ENCODE results near the gene HCN2. TPM values are rescaled to one million over a fixed set of nuclear protein-coding genes. Genes with fewer than 3 reads are reported as not detected.

Gene HCN2
- total and polyA plus RNA-seq, 10 of the 15 experiments (the other 5 are each of a cell fraction or from before 2014, with no cell fraction given), result 0.01 to 0.54 (median 0.08) TPM; not detected in 4

GRCh38 chr19:624433-625109 is 34.9 kb downstream of the HCN2 start:
- no peak overlapping the region for H2AFZ ChIP-seq (ENCODE audit: control insufficient read depth, low read depth, low read length)
- no peak for TF ChIP-seq HCFC1 (IDR thresholded peaks at IDR 0.05; ENCODE audit: low read length)
- no peak for TF ChIP-seq SREBF2 (IDR thresholded peaks at IDR 0.05; ENCODE audit: low read length)
- no peak for TF ChIP-seq HDAC2 (IDR thresholded peaks at IDR 0.05)
- no peak for TF ChIP-seq IKZF1 (conservative IDR thresholded peaks at IDR 0.05)
- TF ChIP-seq BACH1 (IDR thresholded peaks at IDR 0.05; ENCODE audit: borderline replicate concordance), result no peak
- TF ChIP-seq MYC (IDR thresholded peaks at IDR 0.05; ENCODE audit: insufficient read depth, insufficient read length, insufficient replicate concordance, low read length, severe bottlenecking), result no peak
- no peak for TF ChIP-seq ZSCAN29 (IDR thresholded peaks at IDR 0.05)
- TF ChIP-seq PRDM15 (CRISPR knock-in tag; IDR thresholded peaks at IDR 0.05), result no peak
- TF ChIP-seq NR2C1 (IDR thresholded peaks at IDR 0.05), result no peak
- DNase-seq (ENCODE audit: low read depth, low spot score), result no peak
- no peak overlapping the region for H3K4me2 ChIP-seq (ENCODE audit: control insufficient read depth, insufficient read depth)
- no peaks in the 10 kb centered on the region for H3K4me1 ChIP-seq (ENCODE audit: control insufficient read depth, insufficient read depth, low read length)
- no peak overlapping the region for H3K27ac ChIP-seq (ENCODE audit: control insufficient read depth, insufficient read depth)
- no TSS peak for BruUV-seq (replicated peaks)
- no peaks in the 10 kb centered on the region for H3K79me2 ChIP-seq (ENCODE audit: control insufficient read depth, insufficient read depth, low read length)
- no peaks in the 10 kb centered on the region; the same call in 2 of the 3 replicates for H3K9me3 ChIP-seq (replicated peaks; ENCODE audit: control insufficient read depth, insufficient read depth, low read length)
- in situ Hi-C loops (cut with MboI) (no loop called here), intact Hi-C loops (cut with micrococcal nuclease; ENCODE audit: unreplicated experiment) (no loop called here)
- H3K36me3 ChIP-seq (ENCODE audit: control insufficient read depth in 2 of 2, insufficient read depth in 2 of 2, low read length in 1 of 2), result peaks cover 1 to 4% of the 10 kb centered on the region in 2 experiments; a peak in 3 of 4 replicates
- 94% methylated on average over 24 of the region's 24 CpGs for WGBS (ENCODE audit: insufficient coverage, insufficient replicate concordance, low lambda C conversion rate, missing lambda C conversion rate)
- RAD21 ChIA-PET (ENCODE audit: unreplicated experiment), result no interaction called here
- no peak for FAIRE-seq
- SMC1A ChIA-PET (ENCODE audit: uncharacterized antibody, unreplicated experiment), result no interaction called here
- no peaks in the 10 kb centered on the region for H3K27me3 ChIP-seq (replicated peaks in 1 of 2; ENCODE audit: control insufficient read depth in 2 of 2, insufficient read depth in 2 of 2, low read length in 1 of 2)
- H3K4me3 ChIP-seq, result no peak overlapping the region
- no peaks in the 10 kb centered on the region for H4K20me1 ChIP-seq (ENCODE audit: control insufficient read depth, insufficient read depth)
- ATAC-seq, result no peak
- CTCF ChIA-PET, result interaction anchor here (1.5 kb wide), 1 partner anchor 39 kb away, joined by 3 read pairs; the partner anchor contains the start of gene RNF126
- H3K9ac ChIP-seq (ENCODE audit: control insufficient read depth, insufficient read depth, low read length), result no peak overlapping the region
- POLR2A ChIA-PET, result no interaction called here
